ENCODE data around the gene PRSS38. TPM values are rescaled to one million over a fixed set of nuclear protein-coding genes. Genes with fewer than 3 reads are reported as not detected.

Gene PRSS38
- total RNA-seq, 4 donors from 2014 or later = not detected

GRCh38 chr1:227824204-227824603 lies 8.7 kb downstream of the PRSS38 start:
- Histone ChIP-seq H3K27me3 (peaks cover 10% of the 10 kb centered on the region), H3K4me1 (no peaks in the 10 kb centered on the region), H3K9me3 (peaks cover 0 to 33% (median 0%) of the 10 kb centered on the region in 3 donors), H3K27ac (no peak overlapping the region), H3K4me3 (no peak overlapping the region), H3K36me3 (no peaks in the 10 kb centered on the region)
- ATAC-seq = no peak
- 44 to 52% methylated on average over 2 of the region's 2 CpGs for WGBS, 2 donors (ENCODE audit: low coverage in 1 of 2)
- TF ChIP-seq, protein P1, sequence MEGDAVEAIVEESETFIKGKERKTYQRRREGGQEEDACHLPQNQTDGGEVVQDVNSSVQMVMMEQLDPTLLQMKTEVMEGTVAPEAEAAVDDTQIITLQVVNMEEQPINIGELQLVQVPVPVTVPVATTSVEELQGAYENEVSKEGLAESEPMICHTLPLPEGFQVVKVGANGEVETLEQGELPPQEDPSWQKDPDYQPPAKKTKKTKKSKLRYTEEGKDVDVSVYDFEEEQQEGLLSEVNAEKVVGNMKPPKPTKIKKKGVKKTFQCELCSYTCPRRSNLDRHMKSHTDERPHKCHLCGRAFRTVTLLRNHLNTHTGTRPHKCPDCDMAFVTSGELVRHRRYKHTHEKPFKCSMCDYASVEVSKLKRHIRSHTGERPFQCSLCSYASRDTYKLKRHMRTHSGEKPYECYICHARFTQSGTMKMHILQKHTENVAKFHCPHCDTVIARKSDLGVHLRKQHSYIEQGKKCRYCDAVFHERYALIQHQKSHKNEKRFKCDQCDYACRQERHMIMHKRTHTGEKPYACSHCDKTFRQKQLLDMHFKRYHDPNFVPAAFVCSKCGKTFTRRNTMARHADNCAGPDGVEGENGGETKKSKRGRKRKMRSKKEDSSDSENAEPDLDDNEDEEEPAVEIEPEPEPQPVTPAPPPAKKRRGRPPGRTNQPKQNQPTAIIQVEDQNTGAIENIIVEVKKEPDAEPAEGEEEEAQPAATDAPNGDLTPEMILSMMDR (IDR thresholded peaks at IDR 0.05) = no peak
- TF ChIP-seq POLR2AphosphoS5 (IDR thresholded peaks at IDR 0.05) = no peak
- TF ChIP-seq POLR2A (IDR thresholded peaks at IDR 0.05) = no peak
- TF ChIP-seq EP300 (IDR thresholded peaks at IDR 0.05) = no peak

- H3K36me3 ChIP-seq = no peaks in the 10 kb centered on the region
- peaks cover 10% of the 10 kb centered on the region for H3K27me3 ChIP-seq
- H3K9me3 ChIP-seq = peaks cover 0 to 14% (median 0%) of the 10 kb centered on the region in 3 donors
- H3K4me3 ChIP-seq = no peak overlapping the region
- no peaks in the 10 kb centered on the region for H3K4me1 ChIP-seq
- H3K27ac ChIP-seq = no peak overlapping the region
- ATAC-seq = no peak
- 69% methylated on average over 2 of the region's 3 CpGs; no CpG with 5 or more reads in 1 of the 2 donors for WGBS, 2 donors (ENCODE audit: low coverage in 1 of 2)
- TF ChIP-seq POLR2AphosphoS5 (IDR thresholded peaks at IDR 0.05) = no peak
These were observed 13.3 kb downstream of the PRSS38 start for GRCh38 chr1:227828786-227829185.

DNA sequence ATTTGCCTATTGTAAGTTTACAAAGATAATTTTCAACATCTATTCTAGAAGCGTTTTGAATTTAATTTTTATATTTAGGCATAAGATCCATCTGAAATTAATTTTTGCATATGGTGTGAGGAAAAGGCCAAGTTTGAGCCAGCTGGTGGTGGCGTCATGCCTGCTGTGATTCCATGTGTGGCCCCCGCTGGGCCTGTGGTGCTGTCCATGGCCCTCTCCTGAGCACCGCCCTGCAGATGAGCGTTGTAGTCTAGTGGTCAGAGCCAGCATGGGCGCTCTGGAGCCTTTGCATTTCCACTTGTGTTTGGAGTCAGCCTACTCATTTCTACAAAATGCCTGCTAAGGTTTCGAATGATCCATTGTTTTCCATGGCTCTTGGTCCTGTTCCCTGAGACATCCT lies 22.7 kb downstream of the PRSS38 start:
- WGBS, 2 donors (ENCODE audit: low coverage in 1 of 2) = 73 to 74% methylated on average over 4 to 5 of the region's 7 CpGs
- H3K27ac ChIP-seq = no peak overlapping the region
- ATAC-seq = no peak

DNA sequence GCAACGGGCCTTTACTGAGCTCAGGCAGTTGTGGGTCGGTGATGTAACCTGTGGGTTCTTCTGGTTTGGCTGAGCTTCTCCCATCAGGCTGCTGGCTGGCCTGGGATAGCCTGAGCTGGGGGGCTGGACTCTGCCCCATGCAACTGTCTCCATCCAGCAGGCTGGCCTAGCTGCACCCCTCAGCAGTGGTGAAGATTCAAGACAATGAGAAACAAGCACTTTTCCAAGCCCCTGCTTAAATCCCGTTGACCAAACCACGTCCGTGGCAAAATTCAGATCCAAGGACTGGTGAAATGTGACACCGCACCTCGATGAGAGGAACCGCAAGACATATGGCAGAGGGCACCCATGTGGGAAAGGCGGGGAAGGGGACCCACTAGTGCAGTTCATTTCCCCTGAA lies 25.6 kb downstream of the PRSS38 start:
- Histone ChIP-seq H3K9me3 (no peaks in the 10 kb centered on the region), H3K4me3 (no peak overlapping the region), H3K27ac (no peak overlapping the region), H3K4me1 (no peaks in the 10 kb centered on the region), H3K27me3 (peaks cover 8% of the 10 kb centered on the region), H3K36me3 (no peaks in the 10 kb centered on the region)
- 76 to 85% methylated on average over 4 to 7 of the region's 9 CpGs for WGBS, 2 donors (ENCODE audit: low coverage in 1 of 2)
- no peak for ATAC-seq
- TF ChIP-seq POLR2AphosphoS5 (IDR thresholded peaks at IDR 0.05) (no peak), POLR2A (IDR thresholded peaks at IDR 0.05) (no peak), EP300 (IDR thresholded peaks at IDR 0.05) (no peak)
- TF ChIP-seq, protein P1 (IDR thresholded peaks at IDR 0.05) = no peak

More for the DNA sequence above, 22.7 kb downstream of the PRSS38 start:
- no peaks in the 10 kb centered on the region for H3K36me3 ChIP-seq
- no peaks in the 10 kb centered on the region for H3K9me3 ChIP-seq
- H3K27me3 ChIP-seq = no peaks in the 10 kb centered on the region
- H3K4me3 ChIP-seq = no peak overlapping the region
- TF ChIP-seq POLR2AphosphoS5 (IDR thresholded peaks at IDR 0.05) = no peak
- TF ChIP-seq, protein P1 (IDR thresholded peaks at IDR 0.05) = no peak
- no peak for TF ChIP-seq EP300 (IDR thresholded peaks at IDR 0.05)
- TF ChIP-seq POLR2A (IDR thresholded peaks at IDR 0.05) = no peak
- no peaks in the 10 kb centered on the region for H3K4me1 ChIP-seq

DNA sequence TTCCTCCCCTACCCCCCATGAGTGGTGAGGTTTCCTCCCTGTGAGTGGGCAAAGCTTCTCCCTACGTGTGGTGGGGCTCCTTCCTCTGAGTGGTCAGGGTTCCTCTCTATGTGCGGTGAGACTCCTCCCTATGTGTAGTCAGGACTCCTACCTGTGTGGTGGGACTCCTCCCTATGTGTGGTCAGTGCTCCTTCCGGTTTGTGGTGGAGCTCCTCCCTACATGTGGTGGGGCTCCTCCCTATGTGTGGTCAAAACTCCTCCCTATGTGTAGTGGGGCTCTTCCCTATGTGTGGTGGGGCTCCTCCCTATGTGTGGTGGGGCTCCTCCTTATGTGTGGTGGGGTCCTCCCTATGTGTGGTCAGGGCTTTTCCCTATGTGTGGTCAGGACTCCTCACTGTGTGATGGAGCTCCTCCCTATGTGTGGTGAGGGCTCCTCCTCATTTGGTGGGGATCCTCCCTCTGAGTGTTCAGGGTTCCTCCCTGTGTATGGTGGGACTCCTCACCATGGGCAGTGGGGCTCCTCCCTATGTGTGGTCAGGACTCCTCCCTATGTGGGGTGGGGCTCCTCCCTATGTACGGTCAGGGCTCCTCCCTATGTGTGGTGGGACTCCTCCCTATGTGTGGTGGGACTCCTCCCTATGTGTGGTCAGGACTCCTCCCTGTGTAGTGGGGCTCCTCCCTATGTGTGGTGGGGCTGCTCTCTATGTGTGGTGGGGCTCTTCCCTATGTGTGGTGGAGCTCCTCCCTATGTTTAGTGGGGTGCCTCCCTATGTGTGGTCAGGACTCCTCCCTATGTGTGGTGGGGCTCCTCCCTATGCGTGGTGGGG lies 29.1 kb downstream of the PRSS38 start:
- WGBS, 2 donors (ENCODE audit: low coverage in 1 of 2) = 38 to 60% methylated on average over 1 of the region's 5 CpGs
- TF ChIP-seq EP300 (IDR thresholded peaks at IDR 0.05) = no peak
- TF ChIP-seq POLR2AphosphoS5 (IDR thresholded peaks at IDR 0.05) = no peak
- TF ChIP-seq POLR2A (IDR thresholded peaks at IDR 0.05) = no peak
- TF ChIP-seq, protein P1 (IDR thresholded peaks at IDR 0.05) = no peak
- H3K9me3 ChIP-seq = peaks cover 0 to 11% (median 0%) of the 10 kb centered on the region in 3 donors
- no peak for ATAC-seq
- H3K4me1 ChIP-seq = no peaks in the 10 kb centered on the region
- H3K4me3 ChIP-seq = no peak overlapping the region
- H3K27me3 ChIP-seq = peaks cover 8% of the 10 kb centered on the region
- H3K27ac ChIP-seq = no peak overlapping the region
- no peaks in the 10 kb centered on the region for H3K36me3 ChIP-seq

Data from gastroesophageal sphincter (tissue), 4 donors.